HG03342 (cell line): ENCODE data around the gene ARVCF.
A peak's percentile ranks its signal among the peaks of the same experiment; 100 is the strongest.

Experiments used
- ATAC-seq: cut with Tn5 transposase; IDR thresholded peaks from one replicate; pipeline ENCODE4 v1.9.1; 2021; ENCODE audit warnings: mild to moderate bottlenecking, moderate library complexity; ENCODE audit not compliant: unreplicated experiment

Gene ARVCF

DNA sequence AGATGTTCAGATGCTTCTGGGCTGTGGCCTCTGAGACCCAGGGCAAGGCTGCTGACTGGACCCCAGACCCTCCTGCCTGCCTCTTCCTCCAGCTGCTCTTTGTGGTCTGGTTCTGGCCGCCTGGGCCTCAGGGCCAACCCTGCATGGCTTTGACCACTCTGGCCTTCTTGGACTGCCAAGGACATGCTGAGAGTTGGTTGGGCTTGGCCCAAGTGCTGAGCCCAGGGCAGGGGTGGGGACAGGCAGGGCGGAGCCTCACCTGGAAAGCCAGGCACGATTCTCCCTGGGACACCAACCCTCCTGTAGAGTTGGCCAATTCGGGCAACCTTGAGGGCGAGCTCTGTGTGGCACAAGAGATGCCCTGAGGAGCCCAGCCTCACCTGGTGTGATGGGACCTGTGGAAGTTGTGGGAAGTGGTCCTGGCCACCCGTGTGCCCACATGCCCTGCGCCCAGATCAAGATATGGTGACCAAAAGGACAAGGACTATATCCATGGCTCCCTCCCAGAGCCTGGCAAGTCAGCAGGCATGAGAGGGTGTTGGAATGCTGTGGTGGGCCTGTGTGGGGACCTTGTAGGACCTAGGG, 15.9 kb upstream of the ARVCF start:
- ATAC-seq = no peak

DNA sequence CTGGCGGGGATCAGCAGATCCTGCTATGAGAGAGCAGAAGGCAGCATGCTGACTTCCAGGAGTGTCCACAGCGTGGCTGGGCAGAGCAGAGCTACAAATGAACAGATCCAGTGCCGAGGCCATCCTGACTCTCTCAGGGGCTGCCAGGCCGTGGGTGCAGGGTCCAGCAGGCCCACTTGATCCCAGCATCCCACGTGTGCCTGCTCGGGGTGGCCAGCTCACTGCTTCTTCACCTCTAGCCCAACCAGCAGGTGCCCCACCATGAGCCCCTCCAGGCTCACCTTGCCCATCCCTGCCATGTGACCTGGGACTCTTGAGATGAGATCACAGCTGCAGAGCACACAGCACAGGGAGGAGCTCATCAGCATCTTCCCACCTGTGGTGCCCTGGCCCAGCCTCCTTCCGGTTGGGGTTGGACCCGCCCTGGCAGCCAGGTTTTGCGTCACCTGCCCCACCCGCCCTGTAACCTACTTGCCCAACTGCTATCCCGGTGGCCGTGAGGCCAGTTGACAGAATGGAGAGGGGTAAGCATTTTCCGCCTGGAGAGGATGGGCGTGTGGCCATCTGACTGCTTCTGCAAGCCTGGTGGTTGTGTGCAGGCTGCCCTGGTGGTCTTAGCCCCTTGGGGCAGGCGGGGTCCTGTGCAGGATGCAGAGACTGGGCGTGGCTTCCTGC, 15.2 kb upstream of the ARVCF start:
- no peak for ATAC-seq

DNA sequence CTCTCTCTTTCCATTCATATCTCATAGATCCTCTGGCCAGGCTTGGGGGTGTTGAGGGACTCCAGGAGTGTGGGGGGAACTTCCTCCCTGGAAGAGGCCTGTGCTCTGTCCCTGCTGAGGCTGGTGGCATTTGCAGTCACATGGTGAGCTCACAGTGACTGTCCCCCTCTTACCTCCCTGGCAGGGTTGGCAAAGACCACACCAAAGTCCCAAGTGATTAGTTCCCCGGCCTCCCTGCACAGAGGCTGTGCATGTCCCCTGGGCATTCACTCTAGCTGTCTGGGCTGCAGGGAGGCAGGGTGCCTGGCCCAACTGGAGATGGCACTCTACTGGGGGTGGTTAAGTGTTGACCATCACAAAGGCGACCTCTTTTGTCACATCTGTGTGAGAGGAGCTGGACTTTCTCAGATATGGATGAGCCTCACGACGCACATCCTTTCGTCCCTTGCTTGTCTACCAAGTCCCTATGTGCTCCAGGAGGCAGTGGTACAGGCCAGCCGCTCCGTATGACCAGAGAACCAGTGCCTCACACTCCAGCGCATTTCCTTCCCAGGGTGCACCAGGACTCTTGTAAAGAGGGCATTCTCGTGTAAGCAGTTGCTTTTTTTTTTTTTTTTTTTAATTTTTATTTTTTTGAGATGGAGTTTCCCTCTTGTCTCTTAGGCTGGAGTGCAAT, 13.1 kb upstream of the ARVCF start:
- no peak for ATAC-seq

DNA sequence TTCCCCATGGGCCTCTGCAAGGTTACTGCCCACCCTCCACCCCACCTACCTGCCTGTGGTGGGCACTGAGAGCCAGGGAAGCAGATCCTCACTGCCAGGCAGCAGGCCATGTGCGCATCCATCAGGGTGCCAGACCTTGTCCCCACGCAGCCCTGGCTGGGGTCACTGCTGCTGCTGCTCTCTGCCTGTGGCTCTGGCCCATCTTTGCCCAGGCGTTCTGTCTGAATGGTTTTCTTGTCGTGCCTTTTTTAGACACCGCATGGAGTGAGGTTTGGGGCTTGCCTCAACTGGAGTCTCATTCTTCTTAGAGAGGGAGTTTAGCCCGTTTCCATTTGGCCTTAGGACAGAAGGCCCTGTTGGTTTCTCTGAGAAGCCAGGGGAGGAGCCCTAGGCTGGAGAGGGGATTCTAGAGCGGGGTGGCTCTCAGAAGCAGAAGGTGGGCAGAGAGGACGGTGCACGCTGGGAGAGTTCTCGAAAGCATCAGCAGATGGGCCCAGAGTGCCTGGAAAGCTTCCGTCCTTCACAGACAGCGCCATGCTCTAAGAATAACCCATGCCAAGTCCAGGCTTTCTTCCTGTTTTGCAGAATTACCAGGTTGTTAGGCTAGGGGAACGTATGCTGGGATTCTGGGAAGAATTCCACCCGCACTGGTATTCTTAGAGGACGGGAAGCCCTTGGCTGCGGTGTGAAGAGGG, 12.4 kb upstream of the ARVCF start:
- no peak for ATAC-seq

DNA sequence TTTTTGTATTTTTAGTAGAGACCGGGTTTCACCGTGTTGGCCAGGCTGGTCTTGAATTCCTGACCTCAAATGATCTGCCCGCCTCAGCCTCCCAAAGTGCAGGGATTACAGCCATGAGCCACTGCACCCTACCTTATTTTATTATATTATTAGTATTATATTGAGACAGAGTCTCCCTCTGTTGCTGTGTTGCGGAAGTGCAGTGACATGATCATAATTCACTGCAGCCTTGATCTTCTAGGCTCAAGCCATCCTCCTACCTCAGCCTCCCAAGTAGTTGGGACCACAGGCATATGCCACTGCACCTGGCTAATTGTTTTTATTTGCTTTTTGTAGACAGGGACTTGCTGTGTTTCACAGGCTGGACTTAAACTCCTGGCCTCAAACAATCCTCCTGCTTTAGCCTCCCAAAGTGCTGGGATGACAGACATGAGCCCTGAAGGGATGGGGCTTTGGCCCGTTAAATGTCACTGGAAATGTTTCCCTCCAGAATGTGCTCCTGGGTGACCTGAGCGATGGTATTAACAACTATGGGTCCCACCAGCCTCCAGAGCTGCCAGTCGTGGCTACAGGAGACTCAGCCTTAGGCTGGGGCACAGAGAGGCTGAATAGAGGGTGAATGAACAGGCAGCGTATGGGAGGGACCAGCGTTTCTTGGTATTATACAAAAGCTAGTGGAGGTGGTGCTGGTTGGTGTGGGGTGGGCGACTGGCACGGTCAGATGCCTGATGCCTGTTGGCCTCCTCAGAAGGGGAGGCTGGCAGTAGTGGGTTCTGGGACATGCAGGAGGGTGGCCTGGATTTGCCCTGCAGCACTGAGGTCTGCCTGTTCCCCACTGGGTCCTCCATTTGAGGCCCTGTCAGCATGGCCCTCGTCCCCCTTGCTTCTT, 11.6 kb upstream of the ARVCF start:
- ATAC-seq = no peak

DNA sequence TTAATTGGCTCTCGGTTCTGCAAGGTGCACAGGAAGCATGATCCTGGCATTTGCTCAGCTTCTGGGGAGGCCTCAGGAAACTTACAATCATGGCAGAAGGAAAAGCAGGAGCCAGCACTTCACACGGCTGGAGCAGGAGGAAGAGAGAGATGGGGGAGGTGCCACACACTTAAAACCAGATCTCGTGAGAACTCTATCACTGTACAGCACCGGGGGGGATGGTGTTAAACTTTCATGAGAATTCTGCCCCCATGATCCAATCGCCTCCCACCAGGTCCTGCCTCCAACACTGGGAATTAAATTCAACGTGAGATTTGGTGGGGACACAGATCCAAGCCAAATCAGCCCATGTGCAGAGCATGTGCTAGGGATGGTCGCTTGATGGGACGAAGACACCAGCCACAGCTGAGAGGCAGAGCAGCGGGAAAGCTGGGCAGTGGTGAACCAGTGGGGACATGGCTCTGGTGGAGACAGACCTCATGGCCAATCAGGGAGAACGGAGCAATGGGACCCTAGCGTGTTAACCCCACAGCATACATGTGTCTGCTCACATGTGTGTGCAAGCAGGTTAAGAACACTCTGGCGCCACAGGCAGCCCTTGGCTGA, 10.5 kb upstream of the ARVCF start:
- ATAC-seq = no peak

DNA sequence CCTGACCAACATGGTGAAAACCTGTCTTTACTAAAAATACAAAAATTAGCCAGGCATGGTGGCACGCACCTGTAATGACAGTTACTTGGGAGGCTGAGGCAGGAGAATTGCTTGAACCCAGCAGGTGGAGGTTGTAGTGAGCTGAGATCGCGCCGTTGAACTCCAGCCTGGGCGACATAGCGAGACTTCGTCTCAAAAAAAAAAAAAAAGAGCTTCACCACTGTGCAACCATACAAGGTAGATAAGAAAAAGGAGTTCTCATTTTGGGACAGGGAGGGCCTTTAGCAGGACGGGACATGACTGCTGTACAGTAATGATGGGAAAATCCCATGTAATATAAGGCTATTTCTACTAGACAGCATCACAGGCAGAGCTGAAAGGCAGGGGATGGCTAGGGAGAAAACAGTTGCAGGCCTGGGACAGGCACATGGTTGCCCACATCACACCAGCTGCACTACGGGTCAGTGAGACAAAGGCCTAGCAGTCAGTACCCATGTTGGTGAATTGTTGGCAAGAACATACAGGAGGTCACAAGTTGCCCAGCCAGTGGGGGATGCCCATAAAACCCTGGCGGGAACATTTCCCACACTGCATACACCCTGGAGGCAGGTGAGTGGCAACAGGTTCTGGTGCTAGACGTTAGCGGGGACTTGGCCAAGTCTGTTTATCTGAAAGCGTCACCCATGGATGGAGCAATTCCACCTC, 9.7 kb upstream of the ARVCF start:
- ATAC-seq = no peak

DNA sequence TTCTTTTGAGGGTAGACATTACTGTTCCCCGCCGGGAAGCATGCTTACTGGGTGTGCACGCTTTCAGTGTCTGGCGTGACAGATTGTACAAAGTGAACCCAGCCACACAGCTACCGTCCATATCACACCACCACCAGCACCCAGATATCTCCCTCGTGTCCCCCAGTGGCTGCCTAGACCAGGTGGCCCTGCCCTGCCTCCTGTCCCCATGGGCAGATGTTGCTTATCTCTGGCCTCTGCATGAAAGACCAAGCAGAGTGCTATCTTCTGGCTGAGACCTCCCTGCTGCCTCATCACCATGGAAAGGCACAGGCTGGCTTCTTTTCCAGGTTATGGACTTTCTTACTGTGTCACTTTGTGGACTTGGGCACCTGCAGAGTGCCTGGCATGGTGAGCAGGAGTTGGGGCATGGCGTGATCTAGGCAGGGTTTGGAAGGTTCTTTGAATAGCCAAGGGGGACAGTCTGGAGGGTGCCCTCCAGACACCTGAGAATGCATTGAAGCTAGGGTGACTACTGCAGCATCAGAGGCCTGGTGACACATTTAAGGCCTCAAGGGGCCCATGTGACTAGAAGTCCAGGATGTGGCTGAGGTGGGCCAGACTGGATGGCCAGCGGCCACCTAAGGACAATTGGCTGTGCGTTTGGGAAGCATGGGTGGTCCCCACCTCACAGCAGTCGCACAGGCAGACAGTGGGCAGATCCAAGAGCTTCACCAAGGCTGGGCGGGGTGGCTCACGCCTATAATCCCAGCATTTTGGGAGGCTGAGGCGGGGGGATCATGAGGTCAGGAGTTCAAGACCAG, 9.0 kb upstream of the ARVCF start:
- no peak for ATAC-seq

DNA sequence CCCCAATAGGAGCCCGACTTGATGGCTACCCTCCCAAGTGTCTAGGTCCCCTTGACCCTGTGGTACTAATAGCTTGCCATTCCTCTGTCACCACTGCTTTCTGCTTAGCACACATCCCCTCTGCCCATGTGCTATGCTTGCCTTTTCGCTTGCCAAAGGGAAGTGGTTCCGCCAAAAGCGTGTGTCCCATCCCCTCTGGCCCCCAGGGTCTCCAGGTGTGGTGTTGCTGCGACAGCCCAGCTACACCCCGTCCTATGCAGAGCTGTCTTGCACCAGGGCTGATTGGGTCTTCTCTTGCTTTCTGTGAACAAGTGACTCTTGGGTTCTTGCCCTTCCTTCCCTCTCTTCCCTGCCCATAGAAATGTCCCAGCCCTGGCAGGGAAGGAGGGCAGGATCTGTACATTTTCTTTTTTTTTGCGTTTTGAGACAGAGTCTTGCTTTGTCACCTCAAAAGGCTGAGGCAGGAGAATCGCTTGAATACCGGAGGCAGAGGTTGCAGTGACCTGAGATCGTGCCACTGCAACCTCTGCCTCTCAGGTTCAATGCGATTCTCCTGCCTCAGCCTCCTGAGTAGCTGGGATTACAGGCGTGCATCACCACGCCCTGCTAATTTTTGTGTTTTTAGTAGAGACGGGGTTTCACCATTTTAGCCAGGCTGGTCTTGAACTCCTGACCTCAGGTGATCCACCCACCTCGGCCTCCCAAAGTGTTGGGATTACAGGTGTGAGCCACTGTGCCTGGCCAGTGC, 8.2 kb upstream of the ARVCF start:
- no peak for ATAC-seq

DNA sequence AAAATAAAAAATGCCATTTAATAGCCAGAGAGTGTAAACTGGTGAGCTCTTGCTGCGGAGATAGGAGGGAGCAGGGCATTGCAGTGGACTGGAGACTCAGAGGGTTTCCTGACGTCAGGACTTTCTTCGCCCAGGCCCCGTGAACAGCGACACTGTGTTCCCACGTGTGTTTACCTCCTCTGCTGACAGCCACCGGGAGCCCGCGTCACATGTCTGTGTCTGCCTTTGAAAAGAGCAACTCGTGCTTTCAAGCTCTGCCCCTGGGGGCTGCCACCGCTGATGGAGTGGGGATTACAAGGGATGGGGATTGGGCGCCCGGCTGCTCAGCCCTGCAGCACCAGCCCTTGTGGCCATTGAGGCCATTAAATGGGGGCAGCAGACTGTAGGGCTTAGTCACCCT, 7.6 kb upstream of the ARVCF start:
- no peak for ATAC-seq

DNA sequence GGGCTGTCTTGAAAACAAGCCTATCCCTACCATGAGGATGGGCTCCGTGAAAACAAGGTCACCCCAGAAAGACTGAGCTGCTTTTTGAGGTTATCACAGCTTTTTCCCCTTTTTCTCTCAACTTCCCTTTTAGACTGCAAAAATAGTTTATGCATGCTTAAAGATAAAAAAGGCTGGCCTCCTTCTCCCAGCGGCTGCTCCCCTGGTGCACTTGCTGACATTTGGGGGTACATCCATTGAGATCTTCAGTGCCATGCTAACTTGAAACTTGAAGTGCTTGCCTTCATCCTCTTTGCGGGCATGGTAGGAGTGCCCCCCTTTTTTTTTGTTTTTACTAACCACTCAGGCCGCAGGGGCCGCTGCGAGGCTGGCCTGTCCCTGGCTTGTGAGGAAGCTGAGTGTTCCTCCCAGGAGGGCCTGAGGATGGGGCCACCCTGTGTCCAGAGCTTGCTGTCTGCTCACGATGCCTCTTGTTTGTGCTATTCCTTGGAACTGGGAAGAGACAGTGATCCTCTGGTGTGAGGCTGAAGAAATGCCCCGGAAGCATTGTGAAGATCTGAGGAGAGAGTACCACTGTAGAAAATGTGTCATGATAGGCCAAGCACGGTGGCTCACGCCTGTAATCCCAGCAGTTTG, 6.5 kb upstream of the ARVCF start:
- no peak for ATAC-seq

DNA sequence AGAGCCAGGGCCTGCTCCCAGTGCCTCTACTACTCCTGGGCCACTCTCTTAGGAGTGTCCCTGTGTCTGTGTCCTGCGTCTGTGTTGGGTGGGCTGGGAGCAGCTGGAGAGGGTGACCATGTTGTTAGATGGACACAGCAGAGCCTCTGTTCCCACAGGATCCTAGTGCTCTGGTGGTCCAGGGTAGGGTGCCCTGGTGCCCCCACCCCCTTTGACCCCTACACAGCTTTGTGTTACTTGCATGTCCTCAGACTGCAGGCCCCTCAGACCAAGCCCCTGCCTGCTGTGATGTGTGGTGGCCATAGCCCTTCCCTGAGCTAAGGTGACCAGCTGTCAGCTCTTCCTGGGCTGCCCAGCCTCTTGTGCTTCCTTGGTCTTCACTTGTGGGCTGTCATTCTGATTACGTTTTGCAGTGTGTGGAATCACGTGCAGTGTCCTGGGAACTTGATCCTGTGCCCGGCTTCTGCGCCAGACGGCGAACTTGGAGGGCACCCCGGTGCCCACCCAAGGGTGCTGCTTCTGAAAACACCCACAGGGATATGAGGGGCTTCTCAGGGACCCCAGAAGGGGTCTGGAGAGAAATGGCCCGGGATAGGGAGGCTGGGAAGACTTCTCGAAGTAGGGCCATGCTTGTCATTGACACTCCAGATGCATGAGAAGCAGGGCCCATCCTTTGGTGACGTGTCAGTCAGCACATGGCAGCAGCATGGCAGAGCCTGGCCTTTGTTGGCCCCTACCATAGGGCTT, 5.8 kb upstream of the ARVCF start:
- ATAC-seq = no peak

DNA sequence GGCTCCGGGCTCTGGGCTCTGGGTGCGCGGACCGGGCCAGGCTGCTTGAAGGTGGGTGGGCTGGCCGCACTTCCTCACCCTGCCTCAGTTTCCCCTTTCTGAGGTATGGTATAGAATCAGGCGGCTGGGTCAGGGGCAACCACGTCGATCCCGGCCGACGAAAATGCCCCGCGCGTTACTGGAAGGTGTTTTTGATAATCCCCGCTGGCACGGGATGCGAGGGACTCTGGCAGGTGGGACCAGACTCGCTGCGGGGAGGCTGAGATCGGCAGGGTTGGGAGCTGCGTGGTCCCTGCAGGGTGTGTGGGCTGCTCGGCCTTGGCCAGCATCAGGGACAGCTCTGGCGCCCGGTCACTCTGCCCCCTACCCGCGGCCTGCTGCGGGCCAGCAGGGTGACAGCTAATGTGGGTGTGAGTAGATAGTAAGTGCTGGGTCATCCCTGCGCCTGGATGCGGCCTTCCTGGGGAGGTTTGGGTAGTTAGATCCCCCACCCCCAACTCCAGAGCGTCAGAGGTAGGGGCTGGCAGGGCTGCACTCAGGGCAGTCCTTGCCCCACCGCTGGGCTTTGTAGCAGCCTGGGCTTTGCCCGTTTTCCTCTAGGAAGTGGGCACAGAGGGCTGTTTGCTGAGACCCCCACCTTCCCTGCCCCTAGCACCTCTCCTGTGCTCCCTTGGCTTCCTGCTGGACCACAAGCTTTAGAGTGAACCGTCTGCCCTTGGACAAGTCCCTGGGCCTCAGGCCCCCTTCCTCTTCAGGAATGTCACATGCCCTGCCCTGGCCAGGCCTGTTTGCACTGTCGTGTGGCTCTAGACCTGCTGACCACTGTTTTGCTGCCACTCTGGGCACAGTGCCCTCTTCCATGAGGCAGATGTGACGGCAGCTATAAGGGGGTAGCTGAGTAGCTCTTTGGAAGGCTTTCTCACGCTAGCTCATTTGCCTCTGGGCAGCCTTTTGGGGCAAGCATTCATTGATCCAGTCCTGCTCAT, 4.9 kb upstream of the ARVCF start:
- no peak for ATAC-seq

DNA sequence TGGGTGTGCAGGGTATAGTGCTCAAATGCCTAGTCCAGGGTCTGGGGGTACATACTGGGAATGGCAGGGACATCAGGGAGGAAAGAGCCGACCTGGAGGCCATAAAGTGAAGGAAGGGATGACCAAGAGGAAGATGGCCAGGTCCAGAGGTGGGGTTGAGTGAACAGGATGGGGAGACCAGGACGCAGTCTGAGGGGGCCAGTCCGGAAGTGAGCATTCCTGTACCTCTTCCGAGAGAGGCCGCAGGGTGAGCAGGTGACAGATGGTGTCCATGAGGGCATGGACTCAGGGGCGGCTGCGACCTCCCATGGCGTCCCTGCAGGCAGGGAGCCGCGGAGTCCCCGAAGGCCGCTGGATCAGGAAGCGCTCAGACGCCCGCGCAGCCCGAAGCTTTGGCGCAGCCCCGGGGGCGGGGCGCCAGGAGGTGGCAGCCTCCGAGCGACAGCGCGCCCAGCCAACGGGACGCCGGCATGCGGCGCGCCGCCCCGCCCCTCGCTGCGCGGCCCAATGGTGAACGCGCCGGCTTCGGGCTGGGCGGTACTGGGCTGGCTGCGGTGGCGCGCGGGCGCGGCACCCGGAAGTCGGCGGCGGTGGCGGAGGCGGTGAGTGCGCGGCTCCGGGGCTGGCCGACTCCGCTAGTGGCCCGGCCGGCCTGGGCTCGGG, 4.0 kb upstream of the ARVCF start, which contains the start of gene TANGO2:
TANGO2 (plus strand) TSS at position 578 of the 663 bp plus-strand sequence. CDS start 15,689 bp downstream, outside the sequence.
- peak; percentile 69 for ATAC-seq
